Fibroblast of villous mesenchyme (primary cell): ENCODE results near the gene ARMC3. TPM values are rescaled to one million over a fixed set of nuclear protein-coding genes. Genes with fewer than 3 reads are reported as not detected.
"Not testable (repeated sequence)": the region's sequence is repeated elsewhere in the genome, so short reads cannot be mapped to it uniquely, and the experiment has no call there.

Experiments
- DNase-seq: peaks from one replicate; pipeline ENCODE4 v3.0.0-alpha.2; 2010; ENCODE audit warnings: low read depth
- H3K4me3 ChIP-seq: 2 replicates; pipeline ENCODE4 v1.5.1; 2011; ENCODE audit warnings: low read depth, mild to moderate bottlenecking, low read length
- CTCF ChIP-seq: IDR thresholded peaks from 2 replicates; pipeline ENCODE4 v1.5.1; 2012; ENCODE audit warnings: low read depth, mild to moderate bottlenecking, low read length; ENCODE audit not compliant: insufficient read depth
- total RNA-seq: library from RNA; depleted of rRNA; stranded (reverse); fragments of >200 nt; gene quantifications from 2 replicates; pipeline ENCODE4 v1.2.3, GENCODE V29; 2012

Gene ARMC3
- total RNA-seq, 1 donor = not detected

- DNase-seq = no peak
- TF ChIP-seq CTCF = no peak
- H3K4me3 ChIP-seq = no peak overlapping the region
These were observed 28.1 kb upstream of the ARMC3 start for GRCh38 chr10:22899775-22900174.

- no peak for DNase-seq
These were observed 26.8 kb upstream of the ARMC3 start for GRCh38 chr10:22900841-22901601.

GRCh38 chr10:22902147-22902546 is 25.7 kb upstream of the ARMC3 start:
- not testable (repeated sequence) for DNase-seq, H3K4me3 ChIP-seq

More at GRCh38 chr10:22900841-22901601, 26.8 kb upstream of the ARMC3 start:
- no peak for TF ChIP-seq CTCF
- no peak overlapping the region for H3K4me3 ChIP-seq

GRCh38 chr10:22903694-22904093 is 24.2 kb upstream of the ARMC3 start:
- TF ChIP-seq CTCF = no peak
- H3K4me3 ChIP-seq = no peak overlapping the region
- DNase-seq = no peak

- no peak for DNase-seq
- H3K4me3 ChIP-seq = no peak overlapping the region
- no peak for TF ChIP-seq CTCF
These were observed 21.1 kb upstream of the ARMC3 start for GRCh38 chr10:22906767-22907166.

GRCh38 chr10:22908837-22909236 is 19.0 kb upstream of the ARMC3 start:
- no peak for DNase-seq
- no peak for TF ChIP-seq CTCF
- H3K4me3 ChIP-seq = no peak overlapping the region

- not testable (repeated sequence) for H3K4me3 ChIP-seq, DNase-seq
These were observed 18.2 kb upstream of the ARMC3 start for GRCh38 chr10:22909673-22910072.

GRCh38 chr10:22911067-22911466 is 16.8 kb upstream of the ARMC3 start:
- no peak for TF ChIP-seq CTCF
- H3K4me3 ChIP-seq = no peak overlapping the region
- no peak for DNase-seq
